B cell (primary cell): ENCODE data around the gene NDC1. TPM values are rescaled to one million over a fixed set of nuclear protein-coding genes. Genes with fewer than 3 reads are reported as not detected.
"Not testable (repeated sequence)": the region's sequence is repeated elsewhere in the genome, so short reads cannot be mapped to it uniquely, and the experiment has no call there.

Source experiments
- ATAC-seq: fragments of 200-7000 bp; cut with Tn5 transposase; one replicate; pipeline ENCODE4 v1.10.0; 2021; ENCODE audit warnings: low read depth, mild to moderate bottlenecking, moderate number of reproducible peaks, moderate library complexity
- CTCF ChIA-PET: fragments of 350-600 bp; sonication (Branson Sonifier 250); formaldehyde crosslinking; loops from one replicate; lab custom pipeline; 2021; ENCODE audit warnings: antibody characterized with exemption, inconsistent platforms; lab: Charles Lee
- POLR2A ChIA-PET: fragments of 350-600 bp; sonication (Branson Sonifier 250); formaldehyde crosslinking; loops from one replicate; lab custom pipeline; 2021; ENCODE audit warnings: antibody characterized with exemption; lab: Charles Lee
- DNase-seq: peaks from one replicate; pipeline ENCODE4 v3.0.0; 2013
- H2AFZ ChIP-seq: 2 replicates; pipeline ENCODE4 v1.6.1; 2012; ENCODE audit warnings: mild to moderate bottlenecking, low read depth, low read length; ENCODE audit not compliant: insufficient read depth, poor library complexity, severe bottlenecking
- H3K27ac ChIP-seq, 2 donors: 1 replicate in 1 of 2; 2 replicates in 1 of 2; pipeline ENCODE4 v1.5.1; 2012 to 2013; ENCODE audit warnings: low read length in 2 of 2, mild to moderate bottlenecking in 2 of 2, moderate library complexity in 1 of 2
- H3K27me3 ChIP-seq, 4 experiments: fragments of 200-600 bp in 1 of 4; sonication (generic) in 1 of 4; replicated peaks in 1 of 4; 1 replicate in 2 of 4; 2 replicates in 2 of 4; pipeline versions ENCODE4 v1.6.1 to v1.7.0; 2013 to 2016; ENCODE audit warnings: low read length in 3 of 4, mild to moderate bottlenecking in 2 of 4, mixed read lengths in 1 of 4, moderate library complexity in 1 of 4; ENCODE audit not compliant: insufficient read depth in 4 of 4, control insufficient read depth in 3 of 4; ENCODE audit errors: control extremely low read depth in 1 of 4
- H3K36me3 ChIP-seq, 2 experiments: replicated peaks in 1 of 2; 1 replicate in 1 of 2; 2 replicates in 1 of 2; pipeline versions ENCODE4 v1.6.1 to v1.7.1; 2013; ENCODE audit warnings: low read length in 1 of 2; ENCODE audit not compliant: insufficient read depth in 2 of 2, control insufficient read depth in 1 of 2; ENCODE audit errors: control extremely low read depth in 1 of 2, extremely low read depth in 1 of 2
- H3K4me1 ChIP-seq, 2 donors: fragments of 200-600 bp in 1 of 2; sonication (generic) in 1 of 2; 1 replicate in 1 of 2; 2 replicates in 1 of 2; pipeline versions ENCODE4 v1.5.1 to v1.6.1; 2013 to 2017; ENCODE audit warnings: low read length in 2 of 2; ENCODE audit not compliant: control insufficient read depth in 2 of 2, insufficient read depth in 2 of 2
- H3K4me2 ChIP-seq: replicated peaks from 2 replicates; pipeline ENCODE3; 2012; ENCODE audit warnings: mild to moderate bottlenecking, low read depth, low read length; ENCODE audit not compliant: poor library complexity, severe bottlenecking
- H3K4me3 ChIP-seq, 5 experiments: fragments of 200-600 bp in 1 of 5; sonication (generic) in 1 of 5; 1 replicate in 3 of 5; 2 replicates in 2 of 5; pipeline versions ENCODE4 v1.5.1 to v1.7.0; 2011 to 2016; ENCODE audit warnings: low read length in 4 of 5, mild to moderate bottlenecking in 4 of 5, low read depth in 2 of 5, control low read depth in 1 of 5, moderate library complexity in 1 of 5; ENCODE audit not compliant: insufficient read depth in 1 of 5; ENCODE audit errors: control extremely low read depth in 1 of 5, extremely low read depth in 1 of 5
- H3K79me2 ChIP-seq: fragments of 200-600 bp; sonication (generic); one replicate; pipeline ENCODE4 v1.6.0; 2016; ENCODE audit warnings: low read length; ENCODE audit not compliant: control insufficient read depth, insufficient read depth
- H3K9ac ChIP-seq: fragments of 200-600 bp; sonication (generic); 2 replicates; pipeline ENCODE4 v1.6.1; 2017; ENCODE audit warnings: mild to moderate bottlenecking, low read length, moderate library complexity
- H3K9me3 ChIP-seq, 3 donors: one replicate each; pipeline versions ENCODE4 v1.6.1 to v1.7.1; 2013; ENCODE audit warnings: low read length in 2 of 3; ENCODE audit not compliant: control insufficient read depth in 2 of 3, insufficient read depth in 1 of 3; ENCODE audit errors: control extremely low read depth in 1 of 3
- H4K20me1 ChIP-seq: 2 replicates; pipeline ENCODE4 v1.6.0; 2012; ENCODE audit warnings: mild to moderate bottlenecking, low read length; ENCODE audit not compliant: insufficient read depth, control insufficient read depth, poor library complexity, severe bottlenecking
- H3K27ac Mint-ChIP-seq: one replicate; pipeline ENCODE4 v1.8.0; 2021; ENCODE audit warnings: mixed read lengths
- H3K27me3 Mint-ChIP-seq: one replicate; pipeline ENCODE4 v1.8.0; 2021; ENCODE audit warnings: mixed read lengths
- H3K4me1 Mint-ChIP-seq: one replicate; pipeline ENCODE4 v1.8.0; 2021; ENCODE audit warnings: mixed read lengths
- H3K4me3 Mint-ChIP-seq: one replicate; pipeline ENCODE4 v1.8.0; 2021; ENCODE audit warnings: mixed read lengths
- H3K9me3 Mint-ChIP-seq: one replicate; pipeline ENCODE4 v1.8.0; 2022; ENCODE audit warnings: mixed read lengths; ENCODE audit not compliant: insufficient read depth
- EZH2 ChIP-seq: IDR thresholded peaks from 2 replicates; pipeline ENCODE4 v1.6.1; 2012; ENCODE audit warnings: borderline replicate concordance, low read depth, mild to moderate bottlenecking, moderate library complexity, low read length; ENCODE audit not compliant: insufficient read depth, poor library complexity, severe bottlenecking
- WGBS: methylation state at CpG from one replicate; pipeline ENCODE4 v1.1.5; 2013; ENCODE audit warnings: missing lambda C conversion rate; ENCODE audit not compliant: insufficient coverage; 5-methylcytosine and 5-hydroxymethylcytosine counted together
- intact Hi-C: fragments of 100-400 bp; cut with micrococcal nuclease; formaldehyde crosslinking; loops from one replicate; pipeline ENCODE4 v1.10.0; 2022
- polyA minus RNA-seq: library from RNA; depleted of rRNA, polyadenylated mRNA; stranded (reverse); fragments of >200 nt; gene quantifications from 2 replicates; pipeline ENCODE4 v1.2.3, GENCODE V29; 2012
- polyA plus RNA-seq: library from polyadenylated mRNA; depleted of rRNA; stranded (reverse); fragments of >200 nt; gene quantifications from 2 replicates; pipeline ENCODE4 v1.2.3, GENCODE V29; 2012
- total RNA-seq, 2 donors: library from RNA; stranded (reverse); fragments of 120-200 nt in 1 of 2; gene quantifications; 1 replicate in 1 of 2; 2 replicates in 1 of 2; pipeline versions ENCODE4 v1.2.3 to v1.2.4, GENCODE V29; 2013 to 2022
- TF ChIP-seq, protein P1 (sequence below): fragments of 200-600 bp; IDR thresholded peaks from one replicate; pipeline ENCODE4 v1.8.0; 2022; ENCODE audit warnings: antibody characterized with exemption, mild to moderate bottlenecking

Gene NDC1, protein sequence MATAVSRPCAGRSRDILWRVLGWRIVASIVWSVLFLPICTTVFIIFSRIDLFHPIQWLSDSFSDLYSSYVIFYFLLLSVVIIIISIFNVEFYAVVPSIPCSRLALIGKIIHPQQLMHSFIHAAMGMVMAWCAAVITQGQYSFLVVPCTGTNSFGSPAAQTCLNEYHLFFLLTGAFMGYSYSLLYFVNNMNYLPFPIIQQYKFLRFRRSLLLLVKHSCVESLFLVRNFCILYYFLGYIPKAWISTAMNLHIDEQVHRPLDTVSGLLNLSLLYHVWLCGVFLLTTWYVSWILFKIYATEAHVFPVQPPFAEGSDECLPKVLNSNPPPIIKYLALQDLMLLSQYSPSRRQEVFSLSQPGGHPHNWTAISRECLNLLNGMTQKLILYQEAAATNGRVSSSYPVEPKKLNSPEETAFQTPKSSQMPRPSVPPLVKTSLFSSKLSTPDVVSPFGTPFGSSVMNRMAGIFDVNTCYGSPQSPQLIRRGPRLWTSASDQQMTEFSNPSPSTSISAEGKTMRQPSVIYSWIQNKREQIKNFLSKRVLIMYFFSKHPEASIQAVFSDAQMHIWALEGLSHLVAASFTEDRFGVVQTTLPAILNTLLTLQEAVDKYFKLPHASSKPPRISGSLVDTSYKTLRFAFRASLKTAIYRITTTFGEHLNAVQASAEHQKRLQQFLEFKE
- total RNA-seq (12.0 and 15.7 TPM in 2 replicates), polyA plus RNA-seq (5.0 and 7.2 TPM in 2 replicates), polyA minus RNA-seq (9.9 and 12.5 TPM in 2 replicates)
- total RNA-seq (2013) = 12.6 TPM

- Histone ChIP-seq H3K36me3 (no peaks in the 10 kb centered on the region), H3K9me3 (peaks cover 0 to 12% (median 2%) of the 10 kb centered on the region in 3 donors), H3K9ac (peak within 1 kb of the TSS; percentile 84), H3K27me3 (no peaks in the 10 kb centered on the region), H2AFZ (peak within 1 kb of the TSS; percentile 93), H4K20me1 (peaks cover 3% of the 10 kb centered on the region), H3K4me2 (peak within 1 kb of the TSS; percentile 89), H3K79me2 (peaks cover 43% of the 10 kb centered on the region), H3K4me1 (peaks cover 11 to 14% of the 10 kb centered on the region in 2 donors), H3K27ac (peak within 1 kb of the TSS; percentile 91 to 95), H3K4me3 (peak within 1 kb of the TSS; percentile 66 to 95 (median 90))
- peak; percentile 96 for DNase-seq
- no peaks in the 10 kb centered on the region for H3K27me3 Mint-ChIP-seq
- under 1% methylated on average over 59 of the region's 59 CpGs for WGBS
- H3K4me1 Mint-ChIP-seq = peaks cover 35% of the 10 kb centered on the region
- POLR2A ChIA-PET = interaction anchor here (1.6 kb wide), 1 partner anchor 108 kb away, joined by 8 read pairs; the partner anchor contains the start of genes IFT25 and LRRC42
- peaks cover 4% of the 10 kb centered on the region for H3K9me3 Mint-ChIP-seq
- peak within 1 kb of the TSS; percentile 99 for H3K27ac Mint-ChIP-seq
- peak within 1 kb of the TSS; percentile 100 for H3K4me3 Mint-ChIP-seq
- CTCF ChIA-PET = interaction anchor here (0.7 kb wide), 1 partner anchor 23 kb away, joined by 3 read pairs; no protein-coding TSS in a partner anchor
- peak; percentile 90 for ATAC-seq
- no peak for TF ChIP-seq EZH2
- TF ChIP-seq, protein P1, sequence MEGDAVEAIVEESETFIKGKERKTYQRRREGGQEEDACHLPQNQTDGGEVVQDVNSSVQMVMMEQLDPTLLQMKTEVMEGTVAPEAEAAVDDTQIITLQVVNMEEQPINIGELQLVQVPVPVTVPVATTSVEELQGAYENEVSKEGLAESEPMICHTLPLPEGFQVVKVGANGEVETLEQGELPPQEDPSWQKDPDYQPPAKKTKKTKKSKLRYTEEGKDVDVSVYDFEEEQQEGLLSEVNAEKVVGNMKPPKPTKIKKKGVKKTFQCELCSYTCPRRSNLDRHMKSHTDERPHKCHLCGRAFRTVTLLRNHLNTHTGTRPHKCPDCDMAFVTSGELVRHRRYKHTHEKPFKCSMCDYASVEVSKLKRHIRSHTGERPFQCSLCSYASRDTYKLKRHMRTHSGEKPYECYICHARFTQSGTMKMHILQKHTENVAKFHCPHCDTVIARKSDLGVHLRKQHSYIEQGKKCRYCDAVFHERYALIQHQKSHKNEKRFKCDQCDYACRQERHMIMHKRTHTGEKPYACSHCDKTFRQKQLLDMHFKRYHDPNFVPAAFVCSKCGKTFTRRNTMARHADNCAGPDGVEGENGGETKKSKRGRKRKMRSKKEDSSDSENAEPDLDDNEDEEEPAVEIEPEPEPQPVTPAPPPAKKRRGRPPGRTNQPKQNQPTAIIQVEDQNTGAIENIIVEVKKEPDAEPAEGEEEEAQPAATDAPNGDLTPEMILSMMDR = no peak
- intact Hi-C loops = loop anchor here (1.0 to 5.0 kb wide), 7 partner anchors 51 to 1049 kb away; partner anchors contain the start of genes CYB5RL, CZIB, DHCR24 and MRPL37
Observed at GRCh38 chr1:53837924-53838653, at the start of gene NDC1. NDC1 (minus strand) TSS chr1:53838296; CDS start chr1:53838261, 35 bp downstream.

- intact Hi-C loops = loop anchor here (10.0 kb wide), 1 partner anchor 559 kb away; the partner anchor contains the start of gene LRP8
- H3K4me1 ChIP-seq, H3K9me3 ChIP-seq, H3K4me3 Mint-ChIP-seq, H3K27ac ChIP-seq, H3K9ac ChIP-seq, H3K9me3 Mint-ChIP-seq, ATAC-seq, H4K20me1 ChIP-seq, H3K27me3 ChIP-seq, POLR2A ChIA-PET, H3K4me2 ChIP-seq, H3K79me2 ChIP-seq, H3K4me3 ChIP-seq, H3K27ac Mint-ChIP-seq, H2AFZ ChIP-seq, H3K27me3 Mint-ChIP-seq, DNase-seq: not testable (repeated sequence)
- peaks cover 15% of the 10 kb centered on the region for H3K4me1 Mint-ChIP-seq
- WGBS = 95% methylated on average over 5 of the region's 6 CpGs
- CTCF ChIA-PET = interaction anchor here (1.3 kb wide), 1 partner anchor 65 kb away, joined by 3 read pairs; no protein-coding TSS in a partner anchor
- H3K36me3 ChIP-seq = peaks cover 8 to 19% of the 10 kb centered on the region in 2 experiments
Observed at GRCh38 chr1:53883600-53883999, 45.5 kb upstream of the NDC1 start.

DNA sequence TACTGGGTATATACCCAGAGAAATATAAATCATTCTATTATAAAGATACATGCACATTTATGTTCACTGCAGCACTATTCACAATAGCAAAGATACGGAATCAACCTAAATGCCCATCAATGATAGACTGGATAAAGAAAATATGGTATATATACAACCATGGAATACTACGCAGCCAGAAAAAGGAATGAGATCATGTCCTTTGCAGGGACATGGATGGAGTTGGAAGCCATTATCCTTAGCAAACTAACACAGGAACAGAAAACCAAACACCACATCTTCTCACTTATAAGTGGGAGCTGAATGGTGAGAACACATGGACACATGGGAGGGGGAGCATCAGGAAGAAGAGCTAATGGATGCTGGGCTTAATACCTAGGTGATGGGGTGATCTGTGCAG, 43.8 kb upstream of the NDC1 start:
- H3K9me3 Mint-ChIP-seq, H2AFZ ChIP-seq, H3K9ac ChIP-seq, H3K27ac Mint-ChIP-seq, H3K4me3 Mint-ChIP-seq, H3K27me3 Mint-ChIP-seq, H3K4me2 ChIP-seq, POLR2A ChIA-PET, H3K4me1 ChIP-seq, H4K20me1 ChIP-seq, H3K4me1 Mint-ChIP-seq, H3K4me3 ChIP-seq, H3K27ac ChIP-seq, DNase-seq, H3K27me3 ChIP-seq, ATAC-seq, H3K9me3 ChIP-seq, H3K79me2 ChIP-seq: not testable (repeated sequence)
- CTCF ChIA-PET = interaction anchor here (1.6 to 2.1 kb wide), 2 partner anchors 8 to 78 kb away, joined by 3 to 9 read pairs; no protein-coding TSS in a partner anchor
- intact Hi-C loops = loop anchor here (10.0 kb wide), 1 partner anchor 557 kb away; the partner anchor contains the start of gene LRP8
- WGBS = no CpG with 5 or more reads among the region's 2 CpGs
- peaks cover 8 to 31% of the 10 kb centered on the region in 2 experiments for H3K36me3 ChIP-seq
